ENCODE results near the gene ADAR.

DNA sequence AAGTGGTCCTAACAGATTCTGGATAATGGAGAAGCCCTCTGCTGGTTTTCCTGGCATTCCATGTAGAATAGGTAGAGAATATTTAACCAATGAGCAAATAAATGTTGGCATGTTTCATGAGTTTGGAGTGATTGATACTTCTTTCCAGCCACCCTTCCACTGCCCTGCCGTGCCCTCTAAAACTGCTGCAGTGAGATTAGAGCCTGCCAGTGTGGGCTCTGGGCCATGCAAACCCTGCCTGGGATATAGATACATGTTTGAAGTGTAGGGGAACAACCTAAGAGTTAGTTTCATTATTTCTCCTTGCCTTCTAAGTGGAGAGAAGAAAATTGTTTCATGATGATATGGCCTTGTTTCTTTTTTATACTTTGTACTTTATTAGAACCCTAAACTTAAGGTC is 60.0 kb downstream of the ADAR start:
- TF ChIP-seq, protein P1, sequence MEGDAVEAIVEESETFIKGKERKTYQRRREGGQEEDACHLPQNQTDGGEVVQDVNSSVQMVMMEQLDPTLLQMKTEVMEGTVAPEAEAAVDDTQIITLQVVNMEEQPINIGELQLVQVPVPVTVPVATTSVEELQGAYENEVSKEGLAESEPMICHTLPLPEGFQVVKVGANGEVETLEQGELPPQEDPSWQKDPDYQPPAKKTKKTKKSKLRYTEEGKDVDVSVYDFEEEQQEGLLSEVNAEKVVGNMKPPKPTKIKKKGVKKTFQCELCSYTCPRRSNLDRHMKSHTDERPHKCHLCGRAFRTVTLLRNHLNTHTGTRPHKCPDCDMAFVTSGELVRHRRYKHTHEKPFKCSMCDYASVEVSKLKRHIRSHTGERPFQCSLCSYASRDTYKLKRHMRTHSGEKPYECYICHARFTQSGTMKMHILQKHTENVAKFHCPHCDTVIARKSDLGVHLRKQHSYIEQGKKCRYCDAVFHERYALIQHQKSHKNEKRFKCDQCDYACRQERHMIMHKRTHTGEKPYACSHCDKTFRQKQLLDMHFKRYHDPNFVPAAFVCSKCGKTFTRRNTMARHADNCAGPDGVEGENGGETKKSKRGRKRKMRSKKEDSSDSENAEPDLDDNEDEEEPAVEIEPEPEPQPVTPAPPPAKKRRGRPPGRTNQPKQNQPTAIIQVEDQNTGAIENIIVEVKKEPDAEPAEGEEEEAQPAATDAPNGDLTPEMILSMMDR (IDR thresholded peaks at IDR 0.05): no peak
- TF ChIP-seq POLR2A (IDR thresholded peaks at IDR 0.05): no peak

All from stomach (tissue), 4 donors.